GM19395 (cell line): ENCODE measurements around the gene NBDY.
"Not testable (repeated sequence)": the region's sequence is repeated elsewhere in the genome, so short reads cannot be mapped to it uniquely, and the experiment has no call there.

Experiments
- ATAC-seq: cut with Tn5 transposase; IDR thresholded peaks from one replicate; pipeline ENCODE4 v1.9.1; 2021; ENCODE audit warnings: mild to moderate bottlenecking, moderate library complexity; ENCODE audit not compliant: unreplicated experiment

Gene NBDY

GRCh38 chrX:56764153-56764974, 35.3 kb downstream of the NBDY start:
- peak; percentile 53 for ATAC-seq

- no peak for ATAC-seq
Observed at GRCh38 chrX:56764975-56765791, 36.1 kb downstream of the NBDY start.

GRCh38 chrX:56765811-56766553, 36.9 kb downstream of the NBDY start:
- ATAC-seq = no peak

- no peak for ATAC-seq
Observed at GRCh38 chrX:56766554-56767347, 37.7 kb downstream of the NBDY start.

GRCh38 chrX:56767348-56768119, 38.5 kb downstream of the NBDY start:
- peak; percentile 25 for ATAC-seq

GRCh38 chrX:56768120-56768660, 39.1 kb downstream of the NBDY start:
- ATAC-seq = peak; percentile 19

GRCh38 chrX:56772675-56773521, 43.9 kb downstream of the NBDY start:
- peak; percentile 47 for ATAC-seq

GRCh38 chrX:56773522-56774060, 44.5 kb downstream of the NBDY start:
- peak; percentile 42 for ATAC-seq

- ATAC-seq = peak; percentile 47
Observed at GRCh38 chrX:56778099-56778923, 49.3 kb downstream of the NBDY start.

- ATAC-seq = peak; percentile 43
Observed at GRCh38 chrX:56778924-56779468, 50.0 kb downstream of the NBDY start.

GRCh38 chrX:56780681-56781649, 51.9 kb downstream of the NBDY start:
- ATAC-seq = not testable (repeated sequence)

GRCh38 chrX:56782352-56782751, 53.3 kb downstream of the NBDY start:
- ATAC-seq = no peak

- no peak for ATAC-seq
Observed at GRCh38 chrX:56782791-56783449, 53.9 kb downstream of the NBDY start.

- peak; percentile 38 for ATAC-seq
Observed at GRCh38 chrX:56783450-56783831, 54.4 kb downstream of the NBDY start.

- no peak for ATAC-seq
Observed at GRCh38 chrX:56783996-56784620, 55.1 kb downstream of the NBDY start.
